Gastrocnemius medialis (tissue), 4 donors: ENCODE data around the gene DENND2D.

Experiments
- POLR2A ChIP-seq, 2 donors: fragments of 450-650 bp; IDR thresholded peaks; one replicate each; pipeline ENCODE4 v1.6.1; 2017; ENCODE audit warnings: antibody characterized with exemption in 2 of 2, mild to moderate bottlenecking in 2 of 2, moderate library complexity in 2 of 2
- TF ChIP-seq, protein P1 (sequence below), 5 experiments: fragments of 450-650 bp in 3 of 5; fragments of 200-600 bp in 2 of 5; sonication (generic) in 2 of 5; IDR thresholded peaks in 4 of 5; conservative IDR thresholded peaks in 1 of 5; 1 replicate in 4 of 5; 2 replicates in 1 of 5; pipeline ENCODE4 v1.5.1; 2016 to 2019; ENCODE audit warnings: antibody characterized with exemption in 5 of 5, mild to moderate bottlenecking in 3 of 5, moderate library complexity in 3 of 5

DNA sequence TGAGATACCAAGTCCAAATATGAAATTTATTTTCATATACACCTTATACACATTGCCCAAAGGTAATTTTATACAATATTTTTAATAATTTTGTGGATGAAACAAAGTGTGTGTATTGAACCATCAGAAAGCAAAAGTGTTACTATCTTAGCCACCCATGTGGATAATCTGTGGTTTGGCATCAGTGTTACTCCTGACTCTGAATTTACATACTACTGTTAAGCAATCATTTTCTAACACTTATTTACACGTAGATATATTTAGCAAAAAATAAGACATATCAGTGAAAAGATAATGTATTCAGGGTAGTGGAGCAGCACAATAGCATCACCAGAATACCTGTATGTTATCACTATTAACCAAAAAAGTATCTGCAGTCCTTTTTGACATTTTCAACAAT lies 23.8 kb downstream of the DENND2D start:
- no peak for TF ChIP-seq POLR2A (IDR thresholded peaks at IDR 0.05)
- TF ChIP-seq, protein P1, sequence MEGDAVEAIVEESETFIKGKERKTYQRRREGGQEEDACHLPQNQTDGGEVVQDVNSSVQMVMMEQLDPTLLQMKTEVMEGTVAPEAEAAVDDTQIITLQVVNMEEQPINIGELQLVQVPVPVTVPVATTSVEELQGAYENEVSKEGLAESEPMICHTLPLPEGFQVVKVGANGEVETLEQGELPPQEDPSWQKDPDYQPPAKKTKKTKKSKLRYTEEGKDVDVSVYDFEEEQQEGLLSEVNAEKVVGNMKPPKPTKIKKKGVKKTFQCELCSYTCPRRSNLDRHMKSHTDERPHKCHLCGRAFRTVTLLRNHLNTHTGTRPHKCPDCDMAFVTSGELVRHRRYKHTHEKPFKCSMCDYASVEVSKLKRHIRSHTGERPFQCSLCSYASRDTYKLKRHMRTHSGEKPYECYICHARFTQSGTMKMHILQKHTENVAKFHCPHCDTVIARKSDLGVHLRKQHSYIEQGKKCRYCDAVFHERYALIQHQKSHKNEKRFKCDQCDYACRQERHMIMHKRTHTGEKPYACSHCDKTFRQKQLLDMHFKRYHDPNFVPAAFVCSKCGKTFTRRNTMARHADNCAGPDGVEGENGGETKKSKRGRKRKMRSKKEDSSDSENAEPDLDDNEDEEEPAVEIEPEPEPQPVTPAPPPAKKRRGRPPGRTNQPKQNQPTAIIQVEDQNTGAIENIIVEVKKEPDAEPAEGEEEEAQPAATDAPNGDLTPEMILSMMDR (IDR thresholded peaks at IDR 0.05 in 4 of 5, conservative IDR thresholded peaks at IDR 0.05 in 1 of 5): no peak
